Measurements from ENCODE around the gene CD28. TPM values are rescaled to one million over a fixed set of nuclear protein-coding genes. Genes with fewer than 3 reads are reported as not detected.

The CD28 gene
- total RNA-seq, 2 donors from 2014 or later, result not detected

DNA sequence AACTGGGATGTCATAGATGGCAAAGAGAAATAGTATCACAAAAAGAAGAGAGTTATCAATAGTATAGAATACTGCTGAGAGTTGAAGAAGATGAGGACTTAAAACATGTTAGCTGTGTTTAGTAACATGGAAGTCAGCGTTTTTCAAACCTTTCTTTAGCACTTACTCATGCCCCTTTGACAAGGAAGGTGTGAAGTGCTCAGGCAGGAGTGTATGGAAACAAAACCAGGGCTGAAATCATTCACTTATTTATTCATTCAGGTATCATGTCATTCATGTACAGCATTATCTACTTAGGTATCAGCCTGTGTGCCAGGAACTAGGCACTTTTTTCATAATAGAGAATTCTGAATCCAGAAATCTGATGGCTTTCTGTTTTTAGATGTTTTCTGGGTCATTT lies 27.2 kb downstream of the CD28 start:
- Histone ChIP-seq H3K27me3 (ENCODE audit: control insufficient read depth, insufficient read depth, low read length, poor library complexity, severe bottlenecking) (no peaks in the 10 kb centered on the region), H3K4me3 (ENCODE audit: low read length) (no peak overlapping the region), H3K4me1 (ENCODE audit: control insufficient read depth, insufficient read depth, low read length) (no peaks in the 10 kb centered on the region), H3K9ac (ENCODE audit: extremely low read depth, low read length, poor library complexity, severe bottlenecking) (no peak overlapping the region), H3K9me3 (ENCODE audit: control insufficient read depth, low read length) (no peaks in the 10 kb centered on the region), H3K27ac (ENCODE audit: low read depth, low read length) (no peak overlapping the region), H3K36me3 (ENCODE audit: control insufficient read depth, insufficient read depth, low read length) (no peaks in the 10 kb centered on the region)
- Mint-ChIP-seq H3K4me1 (peaks cover 7% of the 10 kb centered on the region), H3K4me3 (no peak overlapping the region), H3K36me3 (ENCODE audit: low read depth) (no peaks in the 10 kb centered on the region), H3K27me3 (ENCODE audit: insufficient read depth) (no peaks in the 10 kb centered on the region), H3K27ac (no peak overlapping the region), H3K9me3 (no peaks in the 10 kb centered on the region)
- 44 to 63% methylated on average over 1 of the region's 1 CpG for WGBS, 2 experiments (ENCODE audit: insufficient coverage in 1 of 2, insufficient read length in 1 of 2)
- no peak for DNase-seq
- TF ChIP-seq CTCF (conservative IDR thresholded peaks at IDR 0.05), result no peak

DNA sequence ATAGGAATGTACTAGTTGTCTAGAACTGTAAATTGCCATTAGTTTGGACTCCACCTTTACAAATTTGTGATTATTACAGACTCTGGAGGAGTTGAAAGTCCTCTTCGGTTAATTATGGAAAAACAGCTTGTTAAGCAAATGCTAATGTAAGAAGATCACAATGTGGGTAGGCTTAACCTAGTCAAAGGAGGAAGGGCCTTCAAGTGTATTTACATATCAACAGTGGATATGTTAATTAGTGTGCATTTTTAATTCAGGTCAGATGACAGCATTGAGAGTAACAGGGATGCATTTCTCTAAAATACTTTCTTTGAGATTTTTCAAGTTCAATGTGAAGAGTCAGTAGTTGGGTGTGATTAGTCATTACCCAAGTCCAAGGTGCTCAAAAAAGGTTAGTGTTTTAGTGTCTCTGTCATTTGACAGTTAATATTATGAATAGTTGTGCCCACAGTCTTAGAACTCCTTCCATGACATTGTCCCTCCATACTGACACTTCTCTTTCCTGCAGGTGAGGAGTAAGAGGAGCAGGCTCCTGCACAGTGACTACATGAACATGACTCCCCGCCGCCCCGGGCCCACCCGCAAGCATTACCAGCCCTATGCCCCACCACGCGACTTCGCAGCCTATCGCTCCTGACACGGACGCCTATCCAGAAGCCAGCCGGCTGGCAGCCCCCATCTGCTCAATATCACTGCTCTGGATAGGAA lies 28.0 kb downstream of the CD28 start:
- Mint-ChIP-seq H3K4me3 (no peak overlapping the region), H3K27me3 (ENCODE audit: insufficient read depth) (no peaks in the 10 kb centered on the region), H3K27ac (no peak overlapping the region), H3K9me3 (no peaks in the 10 kb centered on the region), H3K4me1 (peaks cover 7% of the 10 kb centered on the region), H3K36me3 (ENCODE audit: low read depth) (no peaks in the 10 kb centered on the region)
- H3K27ac ChIP-seq (ENCODE audit: low read depth, low read length), result no peak overlapping the region
- no peak for TF ChIP-seq CTCF (conservative IDR thresholded peaks at IDR 0.05)
- H3K4me3 ChIP-seq (ENCODE audit: low read length), result no peak overlapping the region
- DNase-seq, result peak; percentile 43
- WGBS, 2 experiments (ENCODE audit: insufficient coverage in 1 of 2, insufficient read length in 1 of 2), result 80 to 93% methylated on average over 1 to 12 of the region's 12 CpGs
- H3K9me3 ChIP-seq (ENCODE audit: control insufficient read depth, low read length), result no peaks in the 10 kb centered on the region
- no peaks in the 10 kb centered on the region for H3K36me3 ChIP-seq (ENCODE audit: control insufficient read depth, insufficient read depth, low read length)
- no peaks in the 10 kb centered on the region for H3K27me3 ChIP-seq (ENCODE audit: control insufficient read depth, insufficient read depth, low read length, poor library complexity, severe bottlenecking)
- H3K4me1 ChIP-seq (ENCODE audit: control insufficient read depth, insufficient read depth, low read length), result no peaks in the 10 kb centered on the region
- H3K9ac ChIP-seq (ENCODE audit: extremely low read depth, low read length, poor library complexity, severe bottlenecking), result no peak overlapping the region

DNA sequence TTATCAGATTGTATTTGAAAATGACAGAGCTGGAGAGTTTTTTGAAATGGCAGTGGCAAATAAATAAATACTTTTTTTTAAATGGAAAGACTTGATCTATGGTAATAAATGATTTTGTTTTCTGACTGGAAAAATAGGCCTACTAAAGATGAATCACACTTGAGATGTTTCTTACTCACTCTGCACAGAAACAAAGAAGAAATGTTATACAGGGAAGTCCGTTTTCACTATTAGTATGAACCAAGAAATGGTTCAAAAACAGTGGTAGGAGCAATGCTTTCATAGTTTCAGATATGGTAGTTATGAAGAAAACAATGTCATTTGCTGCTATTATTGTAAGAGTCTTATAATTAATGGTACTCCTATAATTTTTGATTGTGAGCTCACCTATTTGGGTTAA lies 30.9 kb downstream of the CD28 start:
- Histone ChIP-seq H3K36me3 (ENCODE audit: control insufficient read depth, insufficient read depth, low read length) (no peaks in the 10 kb centered on the region), H3K27ac (ENCODE audit: low read depth, low read length) (no peak overlapping the region), H3K4me3 (ENCODE audit: low read length) (no peak overlapping the region), H3K9me3 (ENCODE audit: control insufficient read depth, low read length) (no peaks in the 10 kb centered on the region), H3K4me1 (ENCODE audit: control insufficient read depth, insufficient read depth, low read length) (no peaks in the 10 kb centered on the region), H3K27me3 (ENCODE audit: control insufficient read depth, insufficient read depth, low read length, poor library complexity, severe bottlenecking) (no peaks in the 10 kb centered on the region), H3K9ac (ENCODE audit: extremely low read depth, low read length, poor library complexity, severe bottlenecking) (no peak overlapping the region)
- Mint-ChIP-seq H3K36me3 (ENCODE audit: low read depth) (no peaks in the 10 kb centered on the region), H3K27ac (no peak overlapping the region), H3K4me1 (peaks cover 7% of the 10 kb centered on the region), H3K9me3 (no peaks in the 10 kb centered on the region), H3K27me3 (ENCODE audit: insufficient read depth) (no peaks in the 10 kb centered on the region), H3K4me3 (no peak overlapping the region)
- TF ChIP-seq CTCF (conservative IDR thresholded peaks at IDR 0.05), result no peak
- WGBS, 2 experiments (ENCODE audit: insufficient coverage in 1 of 2, insufficient read length in 1 of 2), result 84 to 100% methylated on average over 1 of the region's 1 CpG
- no peak for DNase-seq

Measured in endodermal cell (in vitro differentiated cells).